H1 (cell line): ENCODE results near the gene KRTAP3-1. TPM values are rescaled to one million over a fixed set of nuclear protein-coding genes. Genes with fewer than 3 reads are reported as not detected.

Experiments used
- CBX8 ChIP-seq: fragments of 300-800, 300-1000 bp; sonication (generic); IDR thresholded peaks from 2 replicates; pipeline ENCODE4 v1.7.1; 2016; ENCODE audit warnings: low read depth, low read length, borderline replicate concordance
- CHD7 ChIP-seq: fragments of 300-600 bp; sonication (generic); IDR thresholded peaks from 2 replicates; pipeline ENCODE4 v1.7.1; 2012; ENCODE audit warnings: low read length, moderate library complexity, mild to moderate bottlenecking, inconsistent platforms; ENCODE audit not compliant: insufficient replicate concordance
- EZH2 ChIP-seq: fragments of 200-600 bp; sonication (generic); IDR thresholded peaks from 2 replicates; pipeline ENCODE4 v1.7.1; 2012; ENCODE audit warnings: low read depth, mild to moderate bottlenecking, moderate library complexity, low read length, inconsistent platforms; ENCODE audit not compliant: severe bottlenecking
- KDM4A ChIP-seq: IDR thresholded peaks from one replicate; pipeline ENCODE4 v1.7.1; 2012; ENCODE audit warnings: low read depth, mild to moderate bottlenecking, moderate library complexity, low read length, inconsistent platforms; ENCODE audit not compliant: severe bottlenecking
- POLR2AphosphoS5 ChIP-seq: IDR thresholded peaks from 2 replicates; pipeline ENCODE4 v1.6.1; 2011; ENCODE audit warnings: low read depth, low read length
- RXRA ChIP-seq: IDR thresholded peaks from 2 replicates; pipeline ENCODE4 v1.6.1; 2011; ENCODE audit warnings: low read depth, mild to moderate bottlenecking, low read length, moderate library complexity; ENCODE audit not compliant: insufficient read depth
- SIRT6 ChIP-seq: IDR thresholded peaks from one replicate; pipeline ENCODE4 v1.7.1; 2012; ENCODE audit warnings: low read length, inconsistent platforms
- SP1 ChIP-seq: IDR thresholded peaks from 2 replicates; pipeline ENCODE4 v1.6.1; 2011; ENCODE audit warnings: low read depth, low read length
- TAF1 ChIP-seq: IDR thresholded peaks from 2 replicates; pipeline ENCODE4 v1.6.1; 2011; ENCODE audit warnings: mild to moderate bottlenecking, low read depth, low read length
- TAF7 ChIP-seq: optimal IDR thresholded peaks from 2 replicates; pipeline ENCODE3; 2011; ENCODE audit warnings: low read depth, mild to moderate bottlenecking, inconsistent platforms, low read length, moderate library complexity, borderline replicate concordance
- TBP ChIP-seq: IDR thresholded peaks from 2 replicates; pipeline ENCODE4 v1.6.1; 2011; ENCODE audit warnings: low read depth, low read length, improper control_type of control experiment
- TCF12 ChIP-seq: IDR thresholded peaks from 2 replicates; pipeline ENCODE4 v1.6.1; 2011; ENCODE audit warnings: low read depth, mild to moderate bottlenecking, low read length
- TEAD4 ChIP-seq: IDR thresholded peaks from 2 replicates; pipeline ENCODE4 v1.6.1; 2012; ENCODE audit warnings: low read depth, low read length, inconsistent platforms, mixed read lengths
- polyA plus RNA-seq, 7 experiments: library from polyadenylated mRNA; depleted of rRNA in 3 of 7; stranded (reverse) in 5 of 7; unstranded in 2 of 7; fragments of >200 nt in 5 of 7; fragments of 200-250 nt in 2 of 7; gene quantifications; 1 replicate in 5 of 7; 2 replicates in 1 of 7; 4 replicates in 1 of 7; pipeline versions ENCODE4 v1.2.1 to v1.2.3, GENCODE V29; 2011 to 2013; ENCODE audit warnings: missing spikeins in 2 of 7, mixed read lengths in 2 of 7
- total RNA-seq: library from RNA; stranded (reverse); fragmentation: NEBNext Ultra II Directional; extraction: Animal tissue kit (Norgen Biotek cat#: 25700); gene quantifications from 2 replicates; pipeline ENCODE4 v1.2.1, GENCODE V29; 2021

KRTAP3-1 gene
- total and polyA plus RNA-seq, 2 of the 8 experiments (the other 6 are each of a cell fraction or from before 2014, with no cell fraction given), result not detected

- TF ChIP-seq CHD7 (no peak), TEAD4 (no peak), EZH2 (no peak), CBX8 (no peak), POLR2AphosphoS5 (no peak), KDM4A (no peak), TBP (no peak), TCF12 (no peak), TAF7 (no peak), RXRA (no peak), SP1 (no peak), SIRT6 (no peak), TAF1 (no peak)
These were observed 33.4 kb downstream of the KRTAP3-1 start (continued) for GRCh38 chr17:40975516-40975915.
